Peyer's patch (tissue), 4 donors: ENCODE data around the gene PRKCI.
"Not testable (repeated sequence)": the region's sequence is repeated elsewhere in the genome, so short reads cannot be mapped to it uniquely, and the experiment has no call there.

Experiments used
- CTCF ChIP-seq, 6 experiments: fragments of 450-650 bp in 4 of 6; fragments of 200-600 bp in 2 of 6; sonication (generic) in 1 of 6; IDR thresholded peaks; one replicate each; pipeline ENCODE4 v1.5.1; 2017 to 2019; ENCODE audit warnings: antibody characterized with exemption in 6 of 6, mild to moderate bottlenecking in 3 of 6, moderate library complexity in 1 of 6
- POLR2A ChIP-seq, 2 donors: fragments of 450-650 bp; IDR thresholded peaks; one replicate each; pipeline ENCODE4 v1.5.1; 2017; ENCODE audit warnings: antibody characterized with exemption in 2 of 2, mild to moderate bottlenecking in 2 of 2, moderate library complexity in 2 of 2

GRCh38 chr3:170342273-170342672 is 120.0 kb downstream of the PRKCI start:
- not testable (repeated sequence) for TF ChIP-seq CTCF, POLR2A (IDR thresholded peaks at IDR 0.05)
